ENCODE measurements around the gene AAR2.
A peak's percentile ranks its signal among the peaks of the same experiment; 100 is the strongest.

Gene AAR2, protein sequence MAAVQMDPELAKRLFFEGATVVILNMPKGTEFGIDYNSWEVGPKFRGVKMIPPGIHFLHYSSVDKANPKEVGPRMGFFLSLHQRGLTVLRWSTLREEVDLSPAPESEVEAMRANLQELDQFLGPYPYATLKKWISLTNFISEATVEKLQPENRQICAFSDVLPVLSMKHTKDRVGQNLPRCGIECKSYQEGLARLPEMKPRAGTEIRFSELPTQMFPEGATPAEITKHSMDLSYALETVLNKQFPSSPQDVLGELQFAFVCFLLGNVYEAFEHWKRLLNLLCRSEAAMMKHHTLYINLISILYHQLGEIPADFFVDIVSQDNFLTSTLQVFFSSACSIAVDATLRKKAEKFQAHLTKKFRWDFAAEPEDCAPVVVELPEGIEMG

GRCh38 chr20:36235892-36236785, at the start of gene AAR2:
Gene AAR2 (plus strand): TSS chr20:36236478. CDS start chr20:36239869, 3,391 bp downstream.
- peak; percentile 55 to 74 for DNase-seq

DNA sequence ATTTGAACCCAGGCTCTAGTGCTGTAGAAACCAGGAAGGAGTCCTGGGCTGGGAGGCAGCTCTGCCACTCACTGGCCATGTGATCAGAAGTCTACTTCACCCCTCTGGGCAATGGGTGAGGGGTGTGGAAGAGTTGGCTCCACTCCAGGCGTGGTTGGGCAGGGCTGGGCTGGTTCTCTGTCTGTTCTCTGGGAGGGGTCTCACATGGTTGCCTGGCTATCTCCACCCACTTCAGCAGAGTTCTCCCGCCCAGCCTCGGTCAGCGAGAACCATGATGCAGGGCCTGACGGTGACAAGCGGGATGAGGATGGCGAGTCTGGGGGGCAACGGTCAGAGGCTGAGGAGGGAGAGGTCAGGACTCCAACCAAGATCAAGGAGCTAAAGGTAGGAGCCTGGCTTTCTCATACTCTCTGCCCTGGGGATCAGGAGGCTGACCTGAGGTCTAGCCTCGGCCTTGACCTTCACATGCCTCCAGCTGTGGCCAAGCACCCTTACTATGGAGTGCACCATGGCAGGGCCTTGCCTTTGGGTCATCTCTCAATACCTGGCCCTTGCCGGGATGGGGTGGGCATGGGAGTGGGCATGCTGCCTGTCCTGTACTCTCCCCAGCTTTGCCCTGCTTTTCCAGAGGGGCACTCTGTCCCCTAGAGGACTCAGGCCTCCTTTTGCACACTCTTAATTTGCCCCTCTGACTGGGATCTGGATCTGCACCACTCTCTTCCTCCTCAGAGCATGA, 42.1 kb upstream of the AAR2 start:
- no peak for DNase-seq

DNA sequence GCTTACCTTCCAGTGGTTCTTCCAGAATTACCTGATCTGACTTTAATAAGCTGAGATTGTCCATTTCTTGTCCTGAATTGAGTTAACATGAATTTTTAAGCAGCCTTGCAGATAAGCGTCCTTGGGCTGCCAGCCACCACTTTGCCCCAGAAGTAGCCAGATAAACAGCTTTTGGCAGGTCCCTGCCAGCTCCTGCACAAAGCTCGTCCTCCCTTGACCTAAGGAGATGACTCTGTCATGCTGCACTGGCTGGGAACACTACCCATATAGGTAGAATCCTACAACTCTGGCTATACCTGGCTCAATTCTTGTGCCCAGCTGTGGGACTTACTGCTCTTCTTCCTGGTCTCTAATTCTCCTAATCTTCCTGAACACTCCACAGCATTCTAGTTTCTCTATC, 39.6 kb upstream of the AAR2 start:
- DNase-seq: no peak

DNA sequence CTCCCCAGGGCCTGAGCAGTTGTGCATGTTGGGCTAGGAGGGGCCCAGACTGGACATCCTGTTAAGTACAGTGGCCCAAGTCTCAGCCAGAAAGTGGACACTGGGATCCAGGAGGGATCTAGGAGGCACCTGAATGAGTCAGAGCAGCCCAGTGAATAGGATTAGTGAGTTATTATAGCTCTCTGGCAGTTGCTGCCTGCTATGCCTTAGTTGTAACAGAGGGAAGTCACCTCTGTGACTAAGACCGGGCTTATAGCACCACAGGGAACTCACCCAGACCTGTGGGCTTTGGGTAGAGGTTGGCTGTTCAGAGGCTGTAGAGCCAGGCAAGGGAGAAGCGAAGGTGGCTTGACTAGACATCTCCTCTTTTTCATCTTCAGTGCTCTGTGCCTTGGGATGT, 39.0 kb upstream of the AAR2 start:
- no peak for DNase-seq

GRCh38 chr20:36199345-36200257, 36.7 kb upstream of the AAR2 start:
- peak; percentile 67 to 68 for DNase-seq

GRCh38 chr20:36200451-36200850, 35.8 kb upstream of the AAR2 start:
- DNase-seq: no peak

GRCh38 chr20:36201198-36201597, 35.1 kb upstream of the AAR2 start:
- no peak for DNase-seq

DNA sequence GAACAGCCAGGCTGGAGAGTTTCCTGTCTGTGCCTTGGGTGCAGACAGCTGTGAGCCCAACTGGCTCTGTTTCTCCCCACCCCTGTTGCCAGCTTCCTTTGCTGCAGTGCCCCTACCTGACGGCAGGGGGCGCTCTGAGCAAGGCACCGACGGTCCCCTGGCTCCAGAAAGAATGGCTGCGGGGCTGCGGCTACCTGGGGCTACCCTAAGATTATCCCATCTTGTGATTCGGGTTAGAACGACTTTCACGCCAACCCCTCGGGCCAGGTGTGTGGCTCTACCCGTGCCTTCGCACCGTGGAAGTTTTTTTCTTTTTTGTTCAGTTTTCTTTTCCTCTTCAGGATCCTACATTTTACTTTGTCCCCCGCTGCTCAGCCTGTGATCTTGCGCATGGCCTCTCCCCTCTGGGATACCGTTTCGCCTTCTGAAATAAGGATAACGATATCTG, 33.4 kb upstream of the AAR2 start:
- DNase-seq: peak; percentile 25 to 46

DNA sequence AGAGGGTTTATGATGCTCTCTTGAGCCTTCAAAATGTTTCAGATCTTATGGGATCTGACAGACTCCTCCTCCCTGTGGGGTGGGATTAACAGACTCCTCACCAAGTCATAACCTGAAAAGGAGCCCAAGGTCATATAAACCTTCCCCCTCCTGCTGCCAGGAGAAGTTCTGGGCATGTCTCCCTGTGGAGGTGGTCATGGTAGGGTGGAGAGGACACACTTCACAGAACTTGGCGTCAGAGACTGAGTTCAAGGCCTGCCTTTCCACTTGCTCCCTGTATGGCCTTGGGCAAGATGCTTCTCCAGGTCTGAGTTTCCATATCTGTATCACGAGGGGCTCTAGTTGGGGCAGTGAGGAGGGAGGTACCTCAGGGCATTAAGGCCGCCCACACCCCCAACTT, 32.4 kb upstream of the AAR2 start:
- no peak for DNase-seq

GRCh38 chr20:36205026-36205425, 31.3 kb upstream of the AAR2 start:
- no peak for DNase-seq

DNA sequence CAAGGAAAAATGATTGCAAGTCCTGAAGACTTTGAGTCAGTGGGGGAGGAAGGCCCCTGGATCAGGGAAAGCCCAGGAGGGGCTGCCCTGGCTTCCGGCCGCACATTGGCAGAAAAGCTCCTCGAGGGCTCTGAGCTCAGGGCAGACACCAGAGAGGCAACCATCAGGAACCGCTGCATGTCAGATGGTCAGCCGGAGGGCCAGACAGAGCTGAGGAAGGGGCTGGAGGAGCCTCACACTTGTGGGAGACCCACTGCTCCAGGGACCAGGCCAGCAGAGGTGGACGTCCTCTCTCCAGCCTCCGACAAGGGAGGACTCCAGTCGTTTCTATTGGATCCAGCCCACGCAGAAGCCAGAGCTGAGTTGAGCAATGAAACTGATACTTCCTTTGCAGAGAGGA, 30.2 kb upstream of the AAR2 start:
- DNase-seq: no peak

GRCh38 chr20:36206641-36207040, 29.6 kb upstream of the AAR2 start:
- no peak for DNase-seq

- DNase-seq: no peak
Measured at GRCh38 chr20:36207602-36208001, 28.7 kb upstream of the AAR2 start.

DNA sequence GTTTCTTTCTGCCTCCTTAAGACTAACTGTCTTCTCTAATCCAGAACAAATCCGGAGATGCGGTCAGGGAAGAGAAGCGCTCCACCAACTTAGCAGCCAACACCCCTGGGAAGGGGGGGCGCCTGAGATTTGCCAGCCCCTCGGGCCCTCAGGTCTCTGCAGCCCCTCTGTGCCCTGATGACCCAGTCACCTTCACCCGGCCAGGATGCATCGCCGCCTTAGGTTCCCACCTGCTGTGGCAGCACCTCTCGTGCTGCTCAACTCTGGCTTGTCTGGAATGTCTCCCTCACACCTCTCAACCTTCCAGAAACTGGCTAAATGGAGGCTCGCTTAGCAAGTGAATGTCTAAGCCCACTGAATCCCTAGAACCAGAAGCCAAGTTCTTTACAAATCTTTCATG, 28.0 kb upstream of the AAR2 start:
- DNase-seq: no peak

GRCh38 chr20:36210436-36211021, 25.7 kb upstream of the AAR2 start:
- no peak for DNase-seq

- no peak for DNase-seq
Measured at GRCh38 chr20:36213362-36213761, 22.9 kb upstream of the AAR2 start.

DNA sequence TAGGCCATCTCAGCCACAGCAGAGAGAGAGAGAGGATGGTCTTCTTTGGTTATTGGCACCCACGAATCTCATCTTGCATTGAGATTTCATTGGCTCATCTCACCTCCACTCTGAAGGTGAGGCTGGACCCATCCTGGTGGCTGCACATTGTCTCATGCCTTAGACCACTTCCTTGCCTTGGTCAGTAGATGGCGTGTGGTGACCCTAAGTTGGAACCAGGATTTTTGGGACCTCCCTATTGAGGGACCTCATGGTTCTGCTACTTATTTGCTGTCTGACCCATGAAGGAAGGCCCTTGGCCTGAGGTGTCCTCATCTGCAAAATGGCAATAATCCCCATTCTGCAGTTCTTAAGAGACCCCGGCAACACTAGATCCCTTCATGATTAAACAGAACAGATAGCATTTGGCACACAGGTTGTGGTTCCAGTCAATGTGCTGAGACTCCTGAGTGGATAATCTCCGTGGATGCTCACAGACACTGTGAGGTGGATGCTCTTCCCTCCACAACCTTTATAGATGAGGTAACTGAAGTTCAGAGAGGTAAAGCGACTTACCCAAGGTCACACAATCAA, 21.5 kb upstream of the AAR2 start:
- no peak for DNase-seq

- no peak for DNase-seq
Measured at GRCh38 chr20:36215778-36216177, 20.5 kb upstream of the AAR2 start.

- DNase-seq: no peak
Measured at GRCh38 chr20:36216314-36217025, 19.8 kb upstream of the AAR2 start.

- DNase-seq: no peak
Measured at GRCh38 chr20:36217226-36217625, 19.1 kb upstream of the AAR2 start.

Measured in hippocampal formation (tissue), 2 donors.